NOMO-1 treated with DMSO at 0.1 percent for 48 hours (cell line): ENCODE results near the gene ZFR2.
"Not testable (repeated sequence)": the region's sequence is repeated elsewhere in the genome, so short reads cannot be mapped to it uniquely, and the experiment has no call there.

Source experiments
- DNase-seq: peaks from one replicate; lab custom pipeline; 2025; ENCODE audit not compliant: unreplicated experiment; lab: John Stamatoyannopoulos, UW

The ZFR2 gene

GRCh38 chr19:3758297-3758696 lies 110.5 kb downstream of the ZFR2 start:
- DNase-seq: not testable (repeated sequence)

GRCh38 chr19:3757705-3758104 lies 111.1 kb downstream of the ZFR2 start:
- not testable (repeated sequence) for DNase-seq
